GM23338 (cell line): ENCODE data around the gene FHL1. TPM values are rescaled to one million over a fixed set of nuclear protein-coding genes. Genes with fewer than 3 reads are reported as not detected.

Experiments
- ATAC-seq: fragments of 200-7000 bp; cut with Tn5 transposase; 3 replicates; pipeline ENCODE4 v1.9.1; 2020
- DNase-seq: peaks from one replicate; pipeline ENCODE4 v3.0.0-alpha.2; 2015; ENCODE audit warnings: low spot score
- H2AFZ ChIP-seq: fragments of 200-600 bp; sonication (generic); 2 replicates; pipeline ENCODE4 v1.8.0; 2016; ENCODE audit warnings: antibody characterized with exemption, mild to moderate bottlenecking, moderate library complexity
- H3F3A ChIP-seq: fragments of 200-600 bp; sonication (generic); replicated peaks from 2 replicates; pipeline ENCODE4 v1.8.0; 2017; ENCODE audit warnings: antibody characterized with exemption, mixed run types, low read depth
- H3K27ac ChIP-seq: fragments of 200-600 bp; sonication (generic); 2 replicates; pipeline ENCODE4 v1.6.1; 2016; ENCODE audit warnings: low read depth
- H3K27me3 ChIP-seq: fragments of 200-600 bp; sonication (generic); 2 replicates; pipeline ENCODE4 v1.8.0; 2016; ENCODE audit warnings: mild to moderate bottlenecking, mixed run types, moderate library complexity; ENCODE audit not compliant: insufficient read depth
- H3K36me3 ChIP-seq: fragments of 200-600 bp; sonication (generic); 2 replicates; pipeline ENCODE4 v1.8.0; 2016; ENCODE audit warnings: mild to moderate bottlenecking; ENCODE audit not compliant: insufficient read depth
- H3K4me1 ChIP-seq: fragments of 200-600 bp; sonication (generic); 2 replicates; pipeline ENCODE4 v1.8.0; 2016; ENCODE audit warnings: mild to moderate bottlenecking, moderate library complexity; ENCODE audit not compliant: insufficient read depth
- H3K4me2 ChIP-seq: fragments of 200-600 bp; sonication (generic); 2 replicates; pipeline ENCODE4 v1.7.1; 2017; ENCODE audit warnings: mixed run types
- H3K4me3 ChIP-seq: fragments of 200-600 bp; sonication (generic); 2 replicates; pipeline ENCODE4 v1.6.1; 2016; ENCODE audit warnings: mixed run types
- H3K79me2 ChIP-seq: fragments of 200-600 bp; sonication (generic); replicated peaks from 2 replicates; pipeline ENCODE4 v1.8.0; 2017; ENCODE audit warnings: mild to moderate bottlenecking; ENCODE audit not compliant: insufficient read depth
- H3K9me2 ChIP-seq: fragments of 200-600 bp; sonication (generic); 2 replicates; pipeline ENCODE4 v1.8.0; 2017; ENCODE audit not compliant: insufficient read depth
- H4K20me1 ChIP-seq: fragments of 200-600 bp; sonication (generic); replicated peaks from 2 replicates; pipeline ENCODE4 v1.8.0; 2017; ENCODE audit warnings: mild to moderate bottlenecking; ENCODE audit not compliant: insufficient read depth
- H3K27ac Mint-ChIP-seq: 2 replicates; pipeline ENCODE4 v1.8.0; 2020; ENCODE audit warnings: inconsistent platforms, mild to moderate bottlenecking, moderate library complexity, mixed read lengths
- H3K27me3 Mint-ChIP-seq: 3 replicates; pipeline ENCODE4 v1.8.0; 2022; ENCODE audit warnings: low read depth, mild to moderate bottlenecking, moderate library complexity, mixed read lengths, inconsistent platforms; ENCODE audit not compliant: insufficient read depth, poor library complexity
- H3K36me3 Mint-ChIP-seq: 3 replicates; pipeline ENCODE4 v1.8.0; 2021; ENCODE audit warnings: low read depth, mild to moderate bottlenecking, inconsistent platforms, moderate library complexity, mixed read lengths
- H3K4me1 Mint-ChIP-seq: 3 replicates; pipeline ENCODE4 v1.8.0; 2020; ENCODE audit warnings: mild to moderate bottlenecking, inconsistent platforms, mixed read lengths
- H3K4me3 Mint-ChIP-seq: 3 replicates; pipeline ENCODE4 v1.8.0; 2021; ENCODE audit warnings: moderate library complexity, mild to moderate bottlenecking, inconsistent platforms, mixed read lengths
- H3K9me3 Mint-ChIP-seq: 3 replicates; pipeline ENCODE4 v1.8.0; 2020; ENCODE audit warnings: moderate library complexity, mild to moderate bottlenecking, inconsistent platforms, mixed read lengths
- CREB1 ChIP-seq: fragments of 250-450 bp; sonication (Bioruptor Pico); IDR thresholded peaks from 2 replicates; pipeline ENCODE4 v1.5.0; 2020; ENCODE audit warnings: low read depth, mild to moderate bottlenecking, moderate library complexity
- CTCF ChIP-seq, 2 experiments: fragments of 200-600 bp in 1 of 2; sonication (generic) in 1 of 2; conservative IDR thresholded peaks; 2 replicates each; pipeline versions ENCODE4 v1.5.1 to v1.6.1; 2016 to 2017; ENCODE audit warnings: antibody characterized with exemption in 2 of 2, low read depth in 2 of 2, mild to moderate bottlenecking in 2 of 2, moderate library complexity in 1 of 2
- ETS1 ChIP-seq: IDR thresholded peaks from 2 replicates; pipeline ENCODE4 v1.6.1; 2016; ENCODE audit warnings: antibody characterized with exemption
- EZH2 ChIP-seq: fragments of 200-600 bp; sonication (generic); IDR thresholded peaks from one replicate; pipeline ENCODE4 v1.8.0; 2017; ENCODE audit warnings: antibody characterized with exemption, mild to moderate bottlenecking, low read depth; ENCODE audit not compliant: unreplicated experiment
- EZH2phosphoT487 ChIP-seq: fragments of 200-600 bp; sonication (generic); IDR thresholded peaks from one replicate; pipeline ENCODE4 v1.8.1; 2018; ENCODE audit warnings: antibody characterized with exemption; ENCODE audit not compliant: unreplicated experiment
- JUNB ChIP-seq: IDR thresholded peaks from one replicate; pipeline ENCODE4 v1.6.1; 2016; ENCODE audit warnings: antibody characterized with exemption; ENCODE audit not compliant: unreplicated experiment
- NANOG ChIP-seq: IDR thresholded peaks from 2 replicates; pipeline ENCODE4 v1.6.1; 2016; ENCODE audit warnings: antibody characterized with exemption, borderline replicate concordance
- POLR2AphosphoS5 ChIP-seq: IDR thresholded peaks from 2 replicates; pipeline ENCODE4 v1.6.1; 2016; ENCODE audit warnings: antibody characterized with exemption, low read depth
- REST ChIP-seq: IDR thresholded peaks from one replicate; pipeline ENCODE4 v1.6.1; 2018; ENCODE audit warnings: antibody characterized with exemption; ENCODE audit not compliant: unreplicated experiment
- STAT1 ChIP-seq: IDR thresholded peaks from one replicate; pipeline ENCODE4 v1.6.1; 2016; ENCODE audit warnings: antibody characterized with exemption; ENCODE audit not compliant: unreplicated experiment
- ZNF114 ChIP-seq: fragments of 250-450 bp; sonication (Bioruptor Pico); IDR thresholded peaks from 2 replicates; pipeline ENCODE4 v1.5.0; 2020; ENCODE audit warnings: mild to moderate bottlenecking, moderate library complexity
- ZNF331 ChIP-seq: fragments of 250-450 bp; sonication (Bioruptor Pico); IDR thresholded peaks from 2 replicates; pipeline ENCODE4 v1.5.0; 2020; ENCODE audit warnings: low read depth, mild to moderate bottlenecking, moderate library complexity
- ZNF462 ChIP-seq: fragments of 250-450 bp; sonication (Bioruptor Pico); IDR thresholded peaks from 2 replicates; pipeline ENCODE4 v1.5.0; 2020; ENCODE audit warnings: mild to moderate bottlenecking, moderate library complexity
- polyA plus RNA-seq: library from polyadenylated mRNA; unstranded; fragments of >200 nt; fragmentation: Nextera tagmentation; extraction: Ambion mirVana; gene quantifications from 2 replicates; pipeline ENCODE4 v1.2.1, GENCODE V29; 2016
- total RNA-seq: library from RNA; depleted of rRNA; stranded (reverse); fragments of >200 nt; shearing (Covaris generic); gene quantifications from 2 replicates; pipeline ENCODE4 v1.2.3, GENCODE V29; 2014

The FHL1 gene
- total and polyA plus RNA-seq, 2 experiments from 2014 or later: 47.9 to 60.4 TPM

- 0 out of 2 replicates have a peak, but pooled peaks cover 3% of the 10 kb centered on the region for H3F3A ChIP-seq
- no peaks in the 10 kb centered on the region for H3K36me3 ChIP-seq
- H3K9me3 Mint-ChIP-seq: no peaks in the 10 kb centered on the region
- no peaks in the 10 kb centered on the region for H3K4me1 ChIP-seq
- no peaks in the 10 kb centered on the region for H3K36me3 Mint-ChIP-seq
- H3K4me3 Mint-ChIP-seq: peak overlapping the region; percentile 75
- DNase-seq: peak; percentile 33
- no peaks in the 10 kb centered on the region for H3K27me3 Mint-ChIP-seq
- no peak for TF ChIP-seq NANOG
- no peak for TF ChIP-seq ZNF331
- no peak for TF ChIP-seq ZNF462 (CRISPR knock-in tag)
- no peak for TF ChIP-seq EZH2phosphoT487
- no peak for TF ChIP-seq STAT1
- no peak for TF ChIP-seq ETS1
- no peak for TF ChIP-seq JUNB
- TF ChIP-seq EZH2: no peak
- TF ChIP-seq CTCF (conservative IDR thresholded peaks at IDR 0.05; ENCODE audit: low read depth in 2 of 2): no peak
- TF ChIP-seq CREB1: no peak
- TF ChIP-seq ZNF114: no peak
- TF ChIP-seq POLR2AphosphoS5: no peak
- TF ChIP-seq REST: no peak
- peaks cover 23% of the 10 kb centered on the region for H3K79me2 ChIP-seq
- H3K9me2 ChIP-seq: no peaks in the 10 kb centered on the region
- no peaks in the 10 kb centered on the region; the same call in 1 of the 2 replicates for H4K20me1 ChIP-seq
- H3K4me3 ChIP-seq: peak overlapping the region; percentile 69
- peaks cover 15% of the 10 kb centered on the region; the same call in 2 of the 3 replicates for H3K4me1 Mint-ChIP-seq
- H3K27ac Mint-ChIP-seq: no peak overlapping the region
- H3K27me3 ChIP-seq: no peaks in the 10 kb centered on the region
- ATAC-seq: peak; percentile 59
- H3K27ac ChIP-seq: no peak overlapping the region
- H3K4me2 ChIP-seq: peak overlapping the region; percentile 76
- H2AFZ ChIP-seq: no peak overlapping the region; the same call in 1 of the 2 replicates
Measured at GRCh38 chrX:136250191-136251040, 103.1 kb downstream of the FHL1 start.
